Esophagus squamous epithelium (tissue), 4 donors: Measurements from ENCODE around the gene UGT1A10.

ENCODE experiments used
- CTCF ChIP-seq, 6 experiments: fragments of 450-650 bp in 4 of 6; fragments of 200-600 bp in 2 of 6; sonication (generic) in 2 of 6; IDR thresholded peaks; one replicate each; pipeline ENCODE4 v1.5.1; 2016 to 2019; ENCODE audit warnings: antibody characterized with exemption in 6 of 6, mild to moderate bottlenecking in 4 of 6, moderate library complexity in 4 of 6
- POLR2A ChIP-seq, 4 donors: fragments of 450-650 bp; IDR thresholded peaks; one replicate each; pipeline ENCODE4 v1.6.1; 2017; ENCODE audit warnings: antibody characterized with exemption in 4 of 4, mild to moderate bottlenecking in 4 of 4, moderate library complexity in 3 of 4

DNA sequence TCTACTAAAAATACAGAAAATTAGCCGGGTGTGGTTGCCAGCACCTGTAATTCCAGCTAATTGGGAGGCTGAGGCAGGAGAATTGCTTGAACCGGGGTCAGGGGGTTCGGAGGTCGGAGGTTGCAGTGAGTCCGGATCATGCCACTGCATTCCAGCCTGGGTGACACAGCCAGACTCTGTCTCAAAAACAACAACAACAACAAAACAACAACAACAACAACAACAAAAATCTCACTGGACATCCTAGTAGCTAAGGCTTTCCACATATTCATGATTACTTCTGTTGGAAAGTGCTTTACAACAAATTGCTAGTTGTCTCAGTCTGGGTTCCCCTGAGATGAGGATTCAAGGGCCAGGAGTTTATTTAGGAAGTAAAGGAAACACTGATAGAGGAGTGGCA, 137.6 kb downstream of the UGT1A10 start:
- no peak for TF ChIP-seq CTCF (IDR thresholded peaks at IDR 0.05)
- TF ChIP-seq POLR2A (IDR thresholded peaks at IDR 0.05): no peak
